HG03354 (cell line): ENCODE data around the gene STAMBPL1.

Experiments
- ATAC-seq: cut with Tn5 transposase; IDR thresholded peaks from one replicate; pipeline ENCODE4 v1.9.1; 2021; ENCODE audit warnings: mild to moderate bottlenecking; ENCODE audit not compliant: unreplicated experiment, poor library complexity, severe bottlenecking

Gene STAMBPL1

GRCh38 chr10:88971221-88972061 lies 91.4 kb downstream of the STAMBPL1 start:
- ATAC-seq, result no peak
